Keratinocyte (primary cell): ENCODE results near the gene COLGALT1.

Source experiments
- EZH2 ChIP-seq: IDR thresholded peaks from one replicate; pipeline ENCODE4 v1.6.1; 2012; ENCODE audit warnings: inconsistent platforms, mild to moderate bottlenecking, low read length, moderate library complexity
- TF ChIP-seq, protein P1 (sequence below), 3 experiments: IDR thresholded peaks in 1 of 3; conservative IDR thresholded peaks in 1 of 3; optimal IDR thresholded peaks in 1 of 3; 2 replicates in 2 of 3; 3 replicates in 1 of 3; pipeline versions ENCODE3 to v1.5.1; 2011; ENCODE audit warnings: low read length in 3 of 3, mild to moderate bottlenecking in 3 of 3, moderate library complexity in 2 of 3, control low read depth in 1 of 3, inconsistent platforms in 1 of 3; ENCODE audit not compliant: insufficient read depth in 2 of 3; ENCODE audit errors: extremely low read depth in 1 of 3

DNA sequence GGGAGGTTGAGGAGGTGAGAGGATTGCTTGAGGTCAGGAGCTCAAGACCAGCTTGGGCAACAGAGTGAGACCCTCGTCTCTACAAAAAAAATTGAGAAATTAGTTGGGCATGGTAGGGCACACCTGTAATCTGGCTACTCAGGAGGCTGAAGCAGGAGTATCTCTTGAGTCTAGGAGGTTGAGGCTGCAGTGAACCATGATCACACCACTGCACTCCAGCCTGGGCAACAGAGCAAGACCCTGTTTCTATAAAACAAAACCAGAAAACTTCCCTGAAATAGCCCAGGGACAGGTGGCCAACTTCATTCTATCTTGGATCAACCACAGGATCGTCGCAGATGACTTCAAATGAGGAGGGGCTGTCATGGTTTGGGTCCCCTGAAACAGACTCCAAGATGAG is 28.7 kb downstream of the COLGALT1 start:
- TF ChIP-seq, protein P1, sequence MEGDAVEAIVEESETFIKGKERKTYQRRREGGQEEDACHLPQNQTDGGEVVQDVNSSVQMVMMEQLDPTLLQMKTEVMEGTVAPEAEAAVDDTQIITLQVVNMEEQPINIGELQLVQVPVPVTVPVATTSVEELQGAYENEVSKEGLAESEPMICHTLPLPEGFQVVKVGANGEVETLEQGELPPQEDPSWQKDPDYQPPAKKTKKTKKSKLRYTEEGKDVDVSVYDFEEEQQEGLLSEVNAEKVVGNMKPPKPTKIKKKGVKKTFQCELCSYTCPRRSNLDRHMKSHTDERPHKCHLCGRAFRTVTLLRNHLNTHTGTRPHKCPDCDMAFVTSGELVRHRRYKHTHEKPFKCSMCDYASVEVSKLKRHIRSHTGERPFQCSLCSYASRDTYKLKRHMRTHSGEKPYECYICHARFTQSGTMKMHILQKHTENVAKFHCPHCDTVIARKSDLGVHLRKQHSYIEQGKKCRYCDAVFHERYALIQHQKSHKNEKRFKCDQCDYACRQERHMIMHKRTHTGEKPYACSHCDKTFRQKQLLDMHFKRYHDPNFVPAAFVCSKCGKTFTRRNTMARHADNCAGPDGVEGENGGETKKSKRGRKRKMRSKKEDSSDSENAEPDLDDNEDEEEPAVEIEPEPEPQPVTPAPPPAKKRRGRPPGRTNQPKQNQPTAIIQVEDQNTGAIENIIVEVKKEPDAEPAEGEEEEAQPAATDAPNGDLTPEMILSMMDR (optimal IDR thresholded peaks at IDR 0.05 in 1 of 3, IDR thresholded peaks at IDR 0.05 in 1 of 3, conservative IDR thresholded peaks at IDR 0.05 in 1 of 3; ENCODE audit: extremely low read depth in 1 of 3, insufficient read depth in 2 of 3, low read length in 3 of 3): no peak
- TF ChIP-seq EZH2: no peak
